ENCODE results near the gene MORC1.

MORC1 gene

GRCh38 chr3:109025896-109026295, 92.0 kb downstream of the MORC1 start:
- DNase-seq: no peak

GRCh38 chr3:109023656-109024254, 94.2 kb downstream of the MORC1 start:
- peak; percentile 75 for DNase-seq

- no peak for DNase-seq
Observed at GRCh38 chr3:109023167-109023566, 94.8 kb downstream of the MORC1 start.

GRCh38 chr3:109021556-109021955, 96.4 kb downstream of the MORC1 start:
- DNase-seq: no peak

GRCh38 chr3:109018828-109019227, 99.1 kb downstream of the MORC1 start:
- no peak for DNase-seq

- DNase-seq: no peak
Observed at GRCh38 chr3:109005443-109005842, 112.5 kb downstream of the MORC1 start.

- DNase-seq: peak; percentile 3
Observed at GRCh38 chr3:108998436-108998835, 119.5 kb downstream of the MORC1 start.

- no peak for DNase-seq
Observed at GRCh38 chr3:108985844-108986243, 132.1 kb downstream of the MORC1 start.

GRCh38 chr3:108983051-108983450, 134.9 kb downstream of the MORC1 start:
- DNase-seq: no peak

- no peak for DNase-seq
Observed at GRCh38 chr3:108976058-108976457, 141.9 kb downstream of the MORC1 start.

- no peak for DNase-seq
Observed at GRCh38 chr3:108973019-108973418, 144.9 kb downstream of the MORC1 start.

- DNase-seq: no peak
Observed at GRCh38 chr3:108972482-108972881, 145.5 kb downstream of the MORC1 start.

GRCh38 chr3:108970561-108970960, 147.4 kb downstream of the MORC1 start:
- peak; percentile 39 for DNase-seq

- no peak for DNase-seq
Observed at GRCh38 chr3:108966773-108967172, 151.2 kb downstream of the MORC1 start.

GRCh38 chr3:108959017-108959416, 158.9 kb downstream of the MORC1 start:
- DNase-seq: no peak

GRCh38 chr3:108953700-108954099, 164.2 kb downstream of the MORC1 start, which contains the start of gene GUCA1C:
GUCA1C (minus strand) TSS chr3:108953879; CDS start chr3:108953762, 117 bp downstream.
- no peak for DNase-seq

- no peak for DNase-seq
Observed at GRCh38 chr3:108953210-108953609, 164.7 kb downstream of the MORC1 start.

GRCh38 chr3:108951820-108952501, 166.0 kb downstream of the MORC1 start:
- DNase-seq: peak; percentile 65

- no peak for DNase-seq
Observed at GRCh38 chr3:108947855-108948254, 170.1 kb downstream of the MORC1 start.

- DNase-seq: no peak
Observed at GRCh38 chr3:108946292-108947285, 171.3 kb downstream of the MORC1 start.

GRCh38 chr3:108940568-108941263, 177.2 kb downstream of the MORC1 start:
- no peak for DNase-seq

GRCh38 chr3:108940166-108940565, 177.8 kb downstream of the MORC1 start:
- no peak for DNase-seq
